Measurements from ENCODE around the gene ANTXR2. TPM values are rescaled to one million over a fixed set of nuclear protein-coding genes. Genes with fewer than 3 reads are reported as not detected.

The ANTXR2 gene
- total RNA-seq, 4 donors from 2014 or later: 51.8 to 182 (median 144) TPM

GRCh38 chr4:80074651-80075050 is 1.6 kb upstream of the ANTXR2 start:
- H3K27me3 ChIP-seq: no peaks in the 10 kb centered on the region
- peak overlapping the region; percentile 91 to 98 for H3K27ac ChIP-seq
- H3K4me1 ChIP-seq: peaks cover 0 to 6% of the 10 kb centered on the region in 2 donors
- no peak overlapping the region for H3K4me3 ChIP-seq
- intact Hi-C loops (cut with DNase I; ENCODE audit: low total_unique reads): no loop called here
- no peak for TF ChIP-seq POLR2A (IDR thresholded peaks at IDR 0.05)
- H3K9me3 ChIP-seq: no peaks in the 10 kb centered on the region
- H3K36me3 ChIP-seq: no peaks in the 10 kb centered on the region
- no peak for DNase-seq

DNA sequence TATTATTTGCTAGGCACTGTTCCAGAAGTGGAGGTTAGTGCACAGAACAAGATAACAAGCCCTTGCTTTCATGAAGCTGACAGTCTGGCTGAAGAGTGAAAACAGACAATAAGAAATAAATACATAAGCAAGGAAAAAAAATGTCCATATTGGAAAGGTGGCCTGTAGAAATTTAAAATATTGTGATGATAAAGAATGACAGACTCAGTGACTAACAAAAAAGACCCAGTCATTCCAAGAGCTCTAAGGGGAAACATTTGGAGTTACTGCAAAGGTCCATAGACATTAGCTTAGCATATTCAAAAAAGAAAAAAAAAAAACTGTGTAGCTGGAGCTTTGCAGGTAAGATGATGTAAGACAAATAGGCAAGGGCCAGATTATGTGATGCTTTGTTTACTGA is 1.0 kb upstream of the ANTXR2 start:
- intact Hi-C loops (cut with DNase I; ENCODE audit: low total_unique reads): no loop called here
- Histone ChIP-seq H3K9me3 (no peaks in the 10 kb centered on the region), H3K27ac (peak overlapping the region; percentile 91 to 98), H3K4me1 (peaks cover 0 to 6% of the 10 kb centered on the region in 2 donors), H3K27me3 (no peaks in the 10 kb centered on the region), H3K36me3 (no peaks in the 10 kb centered on the region), H3K4me3 (peak overlapping the region in 1 of 2 donors; percentile 98)
- TF ChIP-seq POLR2A (IDR thresholded peaks at IDR 0.05) (no peak), CTCF (IDR thresholded peaks at IDR 0.05) (no peak)
- DNase-seq: no peak

DNA sequence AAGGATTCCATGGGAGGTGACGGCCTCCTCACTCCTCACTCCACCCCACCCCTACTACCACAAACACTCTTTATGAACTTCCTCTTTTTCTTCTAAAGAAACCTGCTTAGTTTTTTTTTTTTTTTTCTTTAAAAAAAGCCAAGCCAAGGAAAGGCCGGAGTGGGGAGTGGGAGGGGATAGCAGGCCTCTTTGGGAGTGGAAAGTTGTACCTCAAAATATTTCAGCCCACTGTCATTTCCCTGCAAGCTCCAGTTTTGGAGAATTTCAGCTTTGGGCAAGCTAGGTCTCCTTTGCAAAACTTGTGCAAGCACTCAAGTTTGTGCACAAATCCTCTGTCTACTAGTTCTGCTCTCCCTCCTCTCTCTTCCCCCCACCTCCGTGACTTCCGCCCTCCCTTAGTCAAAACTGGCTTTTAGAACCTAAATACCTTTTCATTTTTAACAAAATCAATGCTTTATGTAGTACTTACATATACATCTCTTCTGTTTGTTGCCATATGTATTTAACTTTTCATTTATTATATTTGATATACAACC is 512 bp upstream of the ANTXR2 start:
- no peak for DNase-seq
- Histone ChIP-seq H3K36me3 (no peaks in the 10 kb centered on the region), H3K27me3 (no peaks in the 10 kb centered on the region), H3K4me3 (peak overlapping the region; percentile 88 to 98), H3K27ac (peak overlapping the region; percentile 91 to 98), H3K4me1 (peaks cover 0 to 6% of the 10 kb centered on the region in 2 donors), H3K9me3 (no peaks in the 10 kb centered on the region)
- intact Hi-C loops (cut with DNase I; ENCODE audit: low total_unique reads): no loop called here
- TF ChIP-seq CTCF (IDR thresholded peaks at IDR 0.05): no peak
- no peak for TF ChIP-seq POLR2A (IDR thresholded peaks at IDR 0.05)

DNA sequence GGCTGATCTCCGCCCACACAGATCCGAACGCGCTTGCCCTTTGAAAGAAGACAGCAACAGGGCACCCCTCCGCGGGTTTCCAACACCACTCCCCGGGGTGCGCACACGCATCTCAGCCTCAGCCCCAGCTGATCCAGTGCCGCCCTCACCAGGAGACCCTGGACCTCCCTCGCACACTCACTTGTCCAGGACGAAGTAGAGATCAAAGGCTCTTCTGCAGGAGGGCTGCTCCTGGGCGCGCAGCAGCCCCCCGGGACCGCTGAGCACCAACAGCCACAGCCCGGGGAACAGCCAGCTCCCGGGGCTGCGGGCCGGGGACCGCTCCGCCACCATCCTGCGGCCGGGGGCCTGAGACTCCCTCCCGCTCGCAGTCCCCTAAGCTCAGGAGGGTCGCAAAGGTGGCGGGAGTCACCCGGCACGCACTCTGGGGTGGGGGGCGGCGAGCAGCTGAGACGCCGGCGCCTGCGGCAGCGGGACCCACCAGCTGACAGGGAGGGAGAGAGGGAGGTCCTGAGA is 743 bp downstream of the ANTXR2 start:
- Histone ChIP-seq H3K9me3 (no peaks in the 10 kb centered on the region), H3K4me3 (peak overlapping the region; percentile 88 to 98), H3K27ac (peak overlapping the region; percentile 91 to 98), H3K4me1 (peaks cover 0 to 6% of the 10 kb centered on the region in 2 donors), H3K36me3 (no peaks in the 10 kb centered on the region), H3K27me3 (no peaks in the 10 kb centered on the region)
- no peak for TF ChIP-seq CTCF (IDR thresholded peaks at IDR 0.05)
- no peak for TF ChIP-seq POLR2A (IDR thresholded peaks at IDR 0.05)
- intact Hi-C loops (cut with DNase I; ENCODE audit: low total_unique reads): no loop called here
- peak; percentile 56 to 58 for DNase-seq

GRCh38 chr4:80071604-80072227 is 1.3 kb downstream of the ANTXR2 start:
- intact Hi-C loops (cut with DNase I; ENCODE audit: low total_unique reads): no loop called here
- peak overlapping the region; percentile 88 to 98 for H3K4me3 ChIP-seq
- DNase-seq: no peak
- H3K9me3 ChIP-seq: no peaks in the 10 kb centered on the region
- peak overlapping the region; percentile 91 to 98 for H3K27ac ChIP-seq
- peaks cover 0 to 6% of the 10 kb centered on the region in 2 donors for H3K4me1 ChIP-seq
- H3K36me3 ChIP-seq: no peaks in the 10 kb centered on the region
- TF ChIP-seq POLR2A (IDR thresholded peaks at IDR 0.05): no peak
- no peak for TF ChIP-seq CTCF (IDR thresholded peaks at IDR 0.05)
- H3K27me3 ChIP-seq: no peaks in the 10 kb centered on the region

All from uterus (tissue), 4 donors.